Neuronal stem cell (in vitro differentiated cells): Measurements from ENCODE around the gene OPTC.

Source experiments
- DNase-seq: peaks from one replicate; pipeline ENCODE4 v3.0.0-alpha.2; 2013; ENCODE audit warnings: low spot score
- H2AFZ ChIP-seq: one replicate; pipeline ENCODE4 v1.6.1; 2013; ENCODE audit warnings: mild to moderate bottlenecking, low read length, inconsistent platforms
- H2AK5ac ChIP-seq: 2 replicates; pipeline ENCODE4 v1.6.1; 2013; ENCODE audit warnings: low read depth, mild to moderate bottlenecking, inconsistent platforms, low read length, moderate library complexity, mixed read lengths
- H2BK120ac ChIP-seq: 2 replicates; pipeline ENCODE4 v1.6.1; 2013; ENCODE audit warnings: low read depth, mild to moderate bottlenecking, inconsistent platforms, low read length, moderate library complexity, mixed read lengths
- H2BK12ac ChIP-seq: one replicate; pipeline ENCODE4 v1.6.1; 2013; ENCODE audit warnings: low read length, inconsistent platforms
- H2BK15ac ChIP-seq: 2 replicates; pipeline ENCODE4 v1.6.1; 2013; ENCODE audit warnings: mild to moderate bottlenecking, low read length, inconsistent platforms, mixed read lengths
- H2BK5ac ChIP-seq: one replicate; pipeline ENCODE4 v1.6.1; 2013; ENCODE audit warnings: inconsistent platforms, mild to moderate bottlenecking, low read length, moderate library complexity
- H3K14ac ChIP-seq: one replicate; pipeline ENCODE4 v1.6.1; 2013; ENCODE audit warnings: low read length, inconsistent platforms
- H3K18ac ChIP-seq: 2 replicates; pipeline ENCODE4 v1.6.1; 2013; ENCODE audit warnings: low read length, inconsistent platforms
- H3K23ac ChIP-seq: 2 replicates; pipeline ENCODE4 v1.6.1; 2013; ENCODE audit warnings: low read depth, mild to moderate bottlenecking, mixed read lengths, low read length, inconsistent platforms; ENCODE audit not compliant: poor library complexity
- H3K27ac ChIP-seq: replicated peaks from 3 replicates; pipeline ENCODE4 v1.5.1; 2013; ENCODE audit warnings: low read length, inconsistent platforms
- H3K27me3 ChIP-seq, 3 experiments: 2 replicates each; pipeline ENCODE4 v1.6.1; 2013; ENCODE audit warnings: low read length in 3 of 3, mild to moderate bottlenecking in 2 of 3, inconsistent platforms in 1 of 3, low read depth in 1 of 3, mixed read lengths in 1 of 3, moderate library complexity in 1 of 3; ENCODE audit not compliant: control insufficient read depth in 3 of 3, insufficient read depth in 3 of 3
- H3K36me3 ChIP-seq, 2 donors: replicated peaks in 1 of 2; 2 replicates each; pipeline ENCODE4 v1.6.1; 2013; ENCODE audit warnings: low read length in 2 of 2; ENCODE audit not compliant: control insufficient read depth in 2 of 2, insufficient read depth in 2 of 2
- H3K4ac ChIP-seq: 2 replicates; pipeline ENCODE4 v1.6.1; 2013; ENCODE audit warnings: inconsistent platforms, mild to moderate bottlenecking, low read length, moderate library complexity
- H3K4me1 ChIP-seq, 2 donors: 1 replicate in 1 of 2; 2 replicates in 1 of 2; pipeline ENCODE4 v1.6.1; 2013; ENCODE audit warnings: low read length in 2 of 2, low read depth in 1 of 2; ENCODE audit not compliant: control insufficient read depth in 2 of 2, insufficient read depth in 1 of 2
- H3K4me2 ChIP-seq: one replicate; pipeline ENCODE4 v1.6.1; 2013; ENCODE audit warnings: mild to moderate bottlenecking, low read length, inconsistent platforms; ENCODE audit not compliant: insufficient read depth, poor library complexity, severe bottlenecking
- H3K4me3 ChIP-seq, 2 donors: 2 replicates each; pipeline ENCODE4 v1.5.1; 2013; ENCODE audit warnings: low read length in 2 of 2, mild to moderate bottlenecking in 2 of 2, inconsistent platforms in 1 of 2, moderate library complexity in 1 of 2
- H3K79me1 ChIP-seq: one replicate; pipeline ENCODE4 v1.6.1; 2013; ENCODE audit warnings: low read depth, mild to moderate bottlenecking, inconsistent platforms, low read length, moderate library complexity
- H3K9ac ChIP-seq: one replicate; pipeline ENCODE4 v1.6.1; 2013; ENCODE audit warnings: mild to moderate bottlenecking, low read depth, low read length, inconsistent platforms; ENCODE audit not compliant: poor library complexity
- H3K9me3 ChIP-seq, 2 donors: replicated peaks in 1 of 2; 2 replicates each; pipeline versions ENCODE3 to v1.6.1; 2013; ENCODE audit warnings: low read length in 2 of 2, mild to moderate bottlenecking in 2 of 2, inconsistent platforms in 1 of 2, low read depth in 1 of 2, mixed read lengths in 1 of 2, moderate library complexity in 1 of 2; ENCODE audit not compliant: control insufficient read depth in 2 of 2, insufficient read depth in 1 of 2
- H4K8ac ChIP-seq: one replicate; pipeline ENCODE4 v1.6.1; 2013; ENCODE audit warnings: low read depth, mild to moderate bottlenecking, inconsistent platforms, low read length, moderate library complexity
- H4K91ac ChIP-seq: one replicate; pipeline ENCODE4 v1.6.1; 2013; ENCODE audit warnings: low read length, low read depth, mild to moderate bottlenecking, inconsistent platforms; ENCODE audit not compliant: poor library complexity
- WGBS, 2 donors: extraction: QIAGEN DNeasy Blood & Tissue Kit; methylation state at CpG; one replicate each; pipeline ENCODE4 v1.1.7; 2013; ENCODE audit warnings: missing lambda C conversion rate in 2 of 2, mixed read lengths in 1 of 2; ENCODE audit not compliant: insufficient read length in 2 of 2, insufficient replicate concordance in 1 of 2; ENCODE audit errors: extremely low coverage in 2 of 2; 5-methylcytosine and 5-hydroxymethylcytosine counted together

Gene OPTC

DNA sequence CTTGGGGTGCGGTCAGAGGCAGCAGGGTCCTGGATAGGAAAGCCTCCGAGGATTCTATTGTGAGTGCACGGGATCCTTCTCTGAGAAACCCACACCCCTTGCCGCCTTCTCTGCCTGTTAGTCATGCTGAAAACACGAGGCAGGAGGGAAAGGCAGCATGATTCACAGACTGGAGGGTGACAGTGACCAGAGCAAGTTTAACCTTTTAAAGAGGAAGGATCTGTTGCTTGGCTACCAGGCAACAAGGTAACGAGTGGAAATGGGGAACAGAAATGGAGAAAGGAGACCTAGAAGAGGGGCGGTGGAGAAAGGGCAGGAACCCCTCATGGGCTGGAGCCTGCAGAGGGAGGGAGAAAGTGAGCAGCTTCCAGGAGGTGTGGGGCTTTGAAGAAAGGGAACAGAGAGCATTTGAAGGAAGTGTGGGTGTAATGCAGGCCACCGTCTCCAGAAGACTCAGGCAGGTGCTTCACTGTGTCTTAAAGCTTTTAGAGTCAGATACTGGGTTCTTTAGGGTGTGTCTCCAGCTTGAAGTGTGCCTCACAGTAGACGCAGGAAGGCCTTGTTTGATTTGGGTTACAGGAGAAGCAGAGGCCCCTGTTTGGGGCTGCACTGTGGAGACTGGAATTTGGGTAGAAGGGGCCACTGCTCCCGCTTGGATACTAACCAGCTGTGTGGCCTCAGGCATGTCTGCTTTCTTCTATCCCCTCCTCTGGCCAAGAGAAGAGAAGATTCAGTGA is 19.1 kb downstream of the OPTC start:
- no peak overlapping the region for H4K91ac ChIP-seq
- peak overlapping the region; percentile 34 for H2BK15ac ChIP-seq
- H3K79me1 ChIP-seq = no peaks in the 10 kb centered on the region
- no peak overlapping the region for H4K8ac ChIP-seq
- H3K27me3 ChIP-seq = peaks cover 0 to 19% (median 0%) of the 10 kb centered on the region in 3 experiments
- no peak overlapping the region for H3K23ac ChIP-seq
- H3K9ac ChIP-seq = no peak overlapping the region
- H3K14ac ChIP-seq = no peak overlapping the region
- H2AFZ ChIP-seq = peak overlapping the region; percentile 75
- H2BK5ac ChIP-seq = no peak overlapping the region
- H2BK12ac ChIP-seq = no peak overlapping the region
- peaks cover 45 to 51% of the 10 kb centered on the region in 2 donors for H3K4me1 ChIP-seq
- peak overlapping the region; percentile 63 for H3K18ac ChIP-seq
- H2AK5ac ChIP-seq = peak overlapping the region; percentile 87
- no peak overlapping the region for H3K27ac ChIP-seq
- no peak overlapping the region for H3K4ac ChIP-seq
- no peak overlapping the region for H3K4me2 ChIP-seq
- H3K4me3 ChIP-seq = no peak overlapping the region
- no CpG with 5 or more reads among the region's 10 CpGs for WGBS, 2 donors
- DNase-seq = no peak
- no peaks in the 10 kb centered on the region for H3K9me3 ChIP-seq
- H3K36me3 ChIP-seq = no peaks in the 10 kb centered on the region
- H2BK120ac ChIP-seq = peak overlapping the region; percentile 20

DNA sequence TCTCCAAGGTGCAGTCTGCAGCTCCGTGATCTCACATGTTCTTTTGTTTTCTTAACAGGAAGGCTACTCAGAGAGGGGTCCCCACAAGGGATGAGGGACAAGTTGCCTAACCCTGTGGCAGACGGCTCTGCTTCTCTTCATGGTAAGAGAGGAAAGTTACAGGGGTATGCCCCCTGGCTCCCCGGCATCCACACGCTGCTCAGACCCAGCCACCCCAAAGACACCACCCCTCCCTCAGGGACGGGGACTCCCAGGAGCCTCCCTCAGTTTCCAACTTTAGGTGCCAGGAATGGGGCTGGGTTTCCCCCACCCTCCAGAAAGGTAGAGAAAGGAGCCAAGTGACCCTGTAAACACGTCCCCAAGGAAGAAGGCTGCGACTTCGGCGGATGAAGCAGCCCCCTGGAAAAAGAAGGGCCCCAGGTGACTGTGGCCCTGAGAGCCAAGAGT is 19.7 kb downstream of the OPTC start:
- Histone ChIP-seq H3K18ac (peak overlapping the region; percentile 27), H2BK15ac (peak overlapping the region; percentile 76), H3K79me1 (no peaks in the 10 kb centered on the region), H3K27ac (no peak overlapping the region), H2AK5ac (peak overlapping the region; percentile 78), H4K8ac (no peak overlapping the region), H2BK5ac (no peak overlapping the region), H3K4me2 (no peak overlapping the region), H3K23ac (no peak overlapping the region), H2AFZ (peak overlapping the region; percentile 75), H2BK12ac (peak overlapping the region; percentile 82), H3K4me3 (no peak overlapping the region), H3K9me3 (no peaks in the 10 kb centered on the region), H3K4me1 (peaks cover 39 to 46% of the 10 kb centered on the region in 2 donors), H3K9ac (no peak overlapping the region), H3K14ac (no peak overlapping the region), H3K4ac (no peak overlapping the region), H2BK120ac (peak overlapping the region; percentile 20), H4K91ac (no peak overlapping the region), H3K27me3 (peaks cover 0 to 19% (median 0%) of the 10 kb centered on the region in 3 experiments), H3K36me3 (no peaks in the 10 kb centered on the region)
- no peak for DNase-seq
- no CpG with 5 or more reads among the region's 9 CpGs for WGBS, 2 donors

- WGBS, 2 donors = no CpG with 5 or more reads among the region's 9 CpGs
- Histone ChIP-seq H3K9me3 (no peaks in the 10 kb centered on the region), H4K91ac (no peak overlapping the region), H2BK120ac (no peak overlapping the region), H2AFZ (no peak overlapping the region), H3K4me1 (peaks cover 40 to 43% of the 10 kb centered on the region in 2 donors), H3K4me2 (no peak overlapping the region), H3K23ac (no peak overlapping the region), H2BK5ac (no peak overlapping the region), H3K27me3 (peaks cover 0 to 19% (median 2%) of the 10 kb centered on the region in 3 experiments), H3K36me3 (no peaks in the 10 kb centered on the region), H2BK15ac (no peak overlapping the region), H3K79me1 (no peaks in the 10 kb centered on the region), H3K4ac (no peak overlapping the region), H2AK5ac (no peak overlapping the region), H3K27ac (no peak overlapping the region), H3K4me3 (no peak overlapping the region), H3K9ac (no peak overlapping the region), H3K14ac (no peak overlapping the region), H4K8ac (no peak overlapping the region), H2BK12ac (no peak overlapping the region), H3K18ac (peak overlapping the region; percentile 12)
- DNase-seq = no peak
Observed at GRCh38 chr1:203516184-203516583, 22.2 kb downstream of the OPTC start.

DNA sequence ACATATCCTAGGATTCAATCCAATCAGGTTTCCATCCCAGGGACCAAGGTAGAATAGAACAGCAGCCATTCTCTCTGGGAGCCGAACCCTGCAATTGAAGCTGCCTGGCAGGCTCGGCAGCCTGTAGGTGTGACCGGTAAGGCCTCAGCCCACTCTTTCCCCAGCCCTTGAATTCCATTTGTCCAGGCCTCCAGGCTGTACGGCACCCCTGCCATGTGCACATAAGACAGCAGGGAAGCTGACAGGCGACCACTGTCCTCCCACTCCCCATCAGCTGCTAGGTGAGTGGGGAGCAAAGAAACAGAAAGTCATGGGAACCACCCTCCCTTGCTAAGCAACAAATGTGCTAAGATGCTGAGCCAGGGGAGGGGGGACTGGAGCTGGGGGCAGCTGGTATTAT is 23.0 kb downstream of the OPTC start:
- no peak overlapping the region for H3K4me3 ChIP-seq
- no peak for DNase-seq
- no peak overlapping the region for H3K9ac ChIP-seq

More for the DNA sequence above, 23.0 kb downstream of the OPTC start:
- Histone ChIP-seq H3K36me3 (no peaks in the 10 kb centered on the region), H2AFZ (no peak overlapping the region), H2BK120ac (no peak overlapping the region), H3K23ac (no peak overlapping the region), H4K8ac (no peak overlapping the region), H2BK15ac (no peak overlapping the region), H3K4me2 (no peak overlapping the region), H3K4me1 (peaks cover 44 to 47% of the 10 kb centered on the region in 2 donors), H3K9me3 (no peaks in the 10 kb centered on the region), H3K18ac (no peak overlapping the region), H3K14ac (no peak overlapping the region), H3K79me1 (no peaks in the 10 kb centered on the region), H3K27ac (no peak overlapping the region), H2BK12ac (no peak overlapping the region), H3K27me3 (peaks cover 0 to 26% (median 2%) of the 10 kb centered on the region in 3 experiments), H3K4ac (no peak overlapping the region), H2BK5ac (no peak overlapping the region), H4K91ac (no peak overlapping the region), H2AK5ac (no peak overlapping the region)
- no CpG with 5 or more reads among the region's 5 CpGs for WGBS, 2 donors
